Motor neuron (in vitro differentiated cells): Measurements from ENCODE around the gene PTPRJ. TPM values are rescaled to one million over a fixed set of nuclear protein-coding genes. Genes with fewer than 3 reads are reported as not detected.

Source experiments
- ATAC-seq, 8 experiments: fragments of 200-7000 bp; cut with Tn5 transposase; replicated peaks in 6 of 8; 2 replicates each; pipeline ENCODE4 v1.8.0; 2021; ENCODE audit warnings: mild to moderate bottlenecking in 8 of 8, moderate library complexity in 8 of 8
- H3K27ac ChIP-seq, 2 donors: fragments of 250-450 bp; sonication (Bioruptor Pico); 2 replicates each; pipeline ENCODE4 v1.9.0; 2021; ENCODE audit warnings: antibody characterized with exemption in 2 of 2, mild to moderate bottlenecking in 2 of 2, moderate library complexity in 1 of 2
- H3K4me1 ChIP-seq, 2 donors: fragments of 250-450 bp; sonication (Bioruptor Pico); replicated peaks in 1 of 2; 2 replicates each; pipeline ENCODE4 v1.6.1; 2021; ENCODE audit warnings: antibody characterized with exemption in 2 of 2, mild to moderate bottlenecking in 2 of 2, moderate library complexity in 1 of 2
- H3K4me3 ChIP-seq, 5 donors: fragments of 250-450 bp; sonication (Bioruptor Pico); 2 replicates each; pipeline ENCODE4 v1.9.0; 2021; ENCODE audit warnings: antibody characterized with exemption in 5 of 5, mild to moderate bottlenecking in 5 of 5, moderate library complexity in 4 of 5
- WGBS, 10 experiments: fragments of 450-650 bp; shearing (Covaris generic); methylation state at CpG; one replicate each; pipeline ENCODE4 v1.0.0; 2022; 5-methylcytosine and 5-hydroxymethylcytosine counted together
- in situ Hi-C, 9 experiments: fragments of 400-800 bp; cut with MboI; loops; one replicate each; pipeline ENCODE4 v1.15.0; 2021; ENCODE audit warnings: low sequenced_read_pairs in 9 of 9, low pct_unique_long_range_greater_than_20kb in 2 of 9; ENCODE audit not compliant: unreplicated experiment in 9 of 9
- total RNA-seq, 8 experiments: library from RNA; unstranded; fragments of 300-600 nt; gene quantifications; 2 replicates each; pipeline versions ENCODE4 v1.2.3 to v1.2.4, GENCODE V29; 2022

Gene PTPRJ
- total RNA-seq, 8 experiments from 2014 or later: 4.6 to 12.5 (median 7.8) TPM

DNA sequence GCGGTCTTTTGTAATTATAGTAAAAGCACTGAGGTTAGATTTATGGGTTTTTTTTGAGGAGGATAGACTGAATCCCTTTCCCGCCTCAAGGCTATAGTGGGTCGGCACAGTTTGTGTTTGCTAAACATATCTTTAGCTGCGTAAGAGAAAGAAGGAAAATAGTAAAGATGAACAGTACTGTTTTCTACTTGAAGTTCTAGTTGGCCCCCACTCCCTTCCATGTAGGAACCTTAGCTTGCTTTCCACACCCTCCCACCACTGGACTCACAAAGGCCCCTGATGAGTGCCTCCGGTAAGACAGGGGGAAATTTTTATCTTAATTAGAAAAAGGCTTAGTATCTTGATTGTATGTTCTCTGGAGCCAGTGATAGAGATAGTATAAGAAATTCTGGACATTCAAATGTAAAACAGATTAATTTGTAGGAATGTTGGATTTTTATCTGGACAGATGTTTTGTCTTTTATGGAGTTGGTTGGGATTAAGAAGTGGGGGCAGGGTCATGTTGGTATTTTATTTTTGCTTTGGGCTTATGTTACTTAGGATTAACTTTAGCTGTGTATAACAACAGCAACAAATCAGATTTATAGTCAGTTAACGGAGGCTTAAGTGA lies 49.4 kb downstream of the PTPRJ start:
- Histone ChIP-seq H3K27ac (no peak overlapping the region), H3K4me3 (no peak overlapping the region), H3K4me1 (peaks cover 4 to 13% of the 10 kb centered on the region in 2 donors)
- ATAC-seq: peak in 2 of 8 experiments; percentile 15 to 50
- in situ Hi-C loops: loop anchor here in 1 of 9 experiments (25.0 kb wide), 1 partner anchor 92 kb away; no protein-coding TSS in a partner anchor
- 47 to 100% (median 89%) methylated on average over 1 to 6 of the region's 6 CpGs for WGBS, 10 experiments

- in situ Hi-C loops: loop anchor here in 1 of 9 experiments (25.0 kb wide), 1 partner anchor 94 kb away; no protein-coding TSS in a partner anchor
- Histone ChIP-seq H3K27ac (no peak overlapping the region), H3K4me3 (no peak overlapping the region), H3K4me1 (peaks cover 7 to 13% of the 10 kb centered on the region in 2 donors)
- no peak for ATAC-seq
- 49 to 100% (median 94%) methylated on average over 1 to 3 of the region's 6 CpGs; no CpG with 5 or more reads in 4 of the 10 experiments for WGBS, 10 experiments
Observed at GRCh38 chr11:48031602-48032001, 51.2 kb downstream of the PTPRJ start.

DNA sequence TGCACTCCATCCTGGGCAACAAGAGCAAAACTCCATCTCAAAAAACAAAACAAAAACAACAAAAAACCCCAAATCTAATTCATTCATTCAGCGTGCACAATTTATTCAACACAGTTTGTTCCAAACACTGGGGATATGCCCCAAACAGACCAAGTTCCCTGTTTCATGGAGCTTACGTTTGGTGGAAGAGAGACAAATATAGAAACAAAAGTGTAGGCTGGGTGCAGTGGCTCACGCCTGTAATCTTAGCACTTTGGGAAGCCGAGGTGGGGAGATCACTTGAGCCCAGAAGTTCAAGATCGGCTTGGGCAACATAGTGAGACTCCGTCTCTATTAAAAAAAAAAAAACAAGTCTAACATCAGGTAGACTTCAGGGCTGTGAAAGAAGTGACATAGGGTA lies 52.4 kb downstream of the PTPRJ start:
- H3K4me3 ChIP-seq: no peak overlapping the region
- peaks cover 7 to 13% of the 10 kb centered on the region in 2 donors for H3K4me1 ChIP-seq
- H3K27ac ChIP-seq: no peak overlapping the region
- in situ Hi-C loops: loop anchor here in 1 of 9 experiments (25.0 kb wide), 1 partner anchor 95 kb away; no protein-coding TSS in a partner anchor
- no peak for ATAC-seq
- WGBS, 10 experiments: 40 to 100% (median 92%) methylated on average over 1 to 5 of the region's 6 CpGs; no CpG with 5 or more reads in 2 of the 10 experiments

DNA sequence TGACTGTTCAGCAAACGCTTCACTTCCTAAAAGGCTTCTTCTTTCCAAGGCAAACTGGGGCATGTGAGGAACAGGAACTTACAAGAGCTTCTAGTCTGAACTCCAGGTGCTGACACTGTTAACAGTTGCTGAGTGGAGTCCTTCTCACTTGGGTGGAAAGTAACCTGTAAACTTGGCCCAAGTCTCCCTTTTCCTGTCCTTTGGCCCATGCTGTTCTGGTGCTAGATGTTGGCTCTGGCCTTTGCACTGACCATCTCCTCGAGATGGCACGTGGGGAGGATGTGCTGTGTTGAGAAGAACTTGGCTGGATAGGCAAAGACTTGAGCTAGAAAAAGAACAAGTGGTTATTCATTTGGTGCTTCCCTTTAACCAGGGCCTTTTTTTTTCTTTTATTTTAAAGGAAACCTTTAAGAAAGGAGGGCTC lies 53.6 kb downstream of the PTPRJ start:
- no peak overlapping the region for H3K4me3 ChIP-seq
- H3K4me1 ChIP-seq: peaks cover 7 to 11% of the 10 kb centered on the region in 2 donors
- H3K27ac ChIP-seq: no peak overlapping the region
- no peak for ATAC-seq
- WGBS, 10 experiments: 20 to 100% (median 90%) methylated on average over 1 to 3 of the region's 3 CpGs; no CpG with 5 or more reads in 1 of the 10 experiments
- in situ Hi-C loops: loop anchor here in 1 of 9 experiments (25.0 kb wide), 1 partner anchor 97 kb away; no protein-coding TSS in a partner anchor

DNA sequence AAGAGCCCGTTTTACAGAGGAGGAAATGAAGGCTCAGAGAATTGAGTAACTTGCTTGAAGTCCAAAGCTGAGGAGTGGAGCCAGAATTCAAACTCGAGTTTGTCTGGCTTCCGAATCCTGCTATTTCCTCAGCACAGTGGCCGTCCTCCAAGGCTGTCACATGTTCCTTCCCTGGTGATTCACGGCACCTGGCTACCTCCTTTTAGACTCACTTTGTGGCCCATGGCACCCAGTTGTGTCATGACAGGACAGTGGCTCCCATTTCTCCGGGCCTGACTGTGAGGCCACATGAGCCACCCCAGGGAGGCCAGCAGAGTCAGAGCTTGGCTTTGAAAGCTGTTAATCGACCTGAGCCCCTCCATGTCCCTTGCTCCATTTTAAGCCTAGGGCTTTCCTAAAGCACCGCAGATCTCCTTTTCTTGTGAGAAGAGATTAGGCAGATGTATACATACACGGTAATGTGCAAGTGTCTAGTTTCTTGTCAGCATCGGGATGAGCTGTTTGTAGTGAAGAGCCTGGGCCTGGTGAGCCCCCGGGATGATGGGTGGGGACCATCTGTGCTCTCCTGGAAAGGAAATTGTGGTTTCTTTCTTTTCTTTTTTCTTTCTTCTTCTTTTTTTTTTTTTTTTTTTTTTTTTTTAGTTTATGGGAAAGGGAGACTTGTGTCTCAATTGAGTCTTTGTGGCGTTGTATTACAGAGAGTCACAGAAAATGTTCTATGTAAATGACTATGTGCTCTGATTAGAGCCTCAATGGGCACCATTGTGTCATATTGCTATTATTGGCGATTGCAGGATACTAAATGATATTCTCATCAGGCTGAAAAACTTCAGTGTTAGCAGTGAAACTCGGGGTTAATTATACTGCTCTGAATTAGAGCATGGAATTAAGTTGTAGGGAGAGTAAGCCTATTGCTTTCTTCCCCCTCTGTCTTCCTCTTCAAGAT lies 54.8 kb downstream of the PTPRJ start:
- H3K4me1 ChIP-seq: peaks cover 0 to 3% of the 10 kb centered on the region in 2 donors
- in situ Hi-C loops: loop anchor here in 1 of 9 experiments (25.0 kb wide), 1 partner anchor 98 kb away; no protein-coding TSS in a partner anchor
- H3K4me3 ChIP-seq: no peak overlapping the region
- whole genome bisulfite sequencing, 10 experiments: 50 to 94% (median 82%) methylated on average over 3 to 13 of the region's 14 CpGs
- ATAC-seq: peak in 1 of 8 experiments; percentile 71
- H3K27ac ChIP-seq: no peak overlapping the region

GRCh38 chr11:48036011-48036410 lies 55.7 kb downstream of the PTPRJ start:
- peak in 2 of 8 experiments; percentile 49 to 55 for ATAC-seq
- H3K4me3 ChIP-seq: no peak overlapping the region
- no peak overlapping the region for H3K27ac ChIP-seq
- in situ Hi-C loops: loop anchor here in 1 of 9 experiments (25.0 kb wide), 1 partner anchor 99 kb away; no protein-coding TSS in a partner anchor
- WGBS, 10 experiments: 17 to 67% (median 39%) methylated on average over 1 of the region's 1 CpG; no CpG with 5 or more reads in 4 of the 10 experiments
- H3K4me1 ChIP-seq: peaks cover 0 to 3% of the 10 kb centered on the region in 2 donors

DNA sequence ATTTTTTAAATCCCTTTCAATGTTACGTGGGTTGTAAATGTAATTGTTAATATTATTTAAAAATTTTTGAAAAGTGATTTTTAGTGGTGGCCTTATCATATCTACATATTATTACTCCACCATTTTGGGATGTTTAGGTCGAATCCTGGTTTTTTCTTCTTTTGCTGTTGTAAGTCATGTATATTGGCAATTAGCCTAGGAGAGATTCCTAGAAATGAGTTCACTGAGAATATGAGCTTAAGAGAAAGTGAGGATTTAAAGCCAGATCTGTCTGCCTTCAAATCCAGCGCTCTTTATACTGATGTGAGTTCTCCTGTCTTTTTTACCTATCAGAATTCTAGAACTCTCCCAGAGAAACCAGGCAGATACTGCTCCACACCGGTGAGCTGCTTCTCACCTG lies 56.1 kb downstream of the PTPRJ start:
- Histone ChIP-seq H3K4me3 (no peak overlapping the region), H3K27ac (no peak overlapping the region), H3K4me1 (peaks cover 0 to 3% of the 10 kb centered on the region in 2 donors)
- WGBS, 10 experiments: 0 to 97% (median 80%) methylated on average over 1 to 4 of the region's 4 CpGs
- in situ Hi-C loops: loop anchor here in 1 of 9 experiments (25.0 kb wide), 1 partner anchor 99 kb away; no protein-coding TSS in a partner anchor
- no peak for ATAC-seq

GRCh38 chr11:48037709-48038468 lies 57.5 kb downstream of the PTPRJ start:
- no peak overlapping the region for H3K27ac ChIP-seq
- 74 to 100% (median 92%) methylated on average over 1 to 10 of the region's 11 CpGs for WGBS, 10 experiments

DNA sequence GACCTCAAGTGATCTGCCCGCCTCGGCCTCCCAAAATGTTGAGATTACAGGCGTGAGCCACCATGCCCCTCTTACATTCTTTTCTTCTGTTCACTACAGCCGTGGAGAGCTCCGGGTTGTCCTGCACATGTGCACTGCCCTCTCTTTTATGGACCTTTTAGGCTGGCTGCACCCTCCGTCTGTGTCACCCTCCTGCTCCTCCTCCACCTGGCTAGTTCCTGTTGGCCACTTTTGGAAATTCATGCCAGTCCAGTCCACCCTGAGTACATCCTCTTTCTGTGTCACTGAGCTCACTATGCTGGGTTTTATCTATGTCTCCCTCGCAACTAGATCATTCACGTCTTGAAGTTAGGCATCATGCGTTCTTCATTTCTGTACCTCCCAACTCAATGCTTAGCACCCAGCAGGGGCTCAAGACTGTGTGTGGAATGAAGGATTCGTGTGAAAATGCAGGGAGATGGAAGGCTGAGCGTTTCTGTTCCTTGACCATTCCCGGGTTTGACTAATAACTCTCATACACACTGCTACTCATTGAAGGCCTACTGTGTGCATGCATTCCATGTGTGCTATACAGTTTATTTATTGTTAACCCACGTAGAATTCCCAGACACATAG lies 60.6 kb downstream of the PTPRJ start:
- no peak for ATAC-seq
- WGBS, 10 experiments: 49 to 100% (median 91%) methylated on average over 2 to 12 of the region's 13 CpGs; no CpG with 5 or more reads in 1 of the 10 experiments
- in situ Hi-C loops: loop anchor here in 1 of 9 experiments (25.0 kb wide), 1 partner anchor 104 kb away; no protein-coding TSS in a partner anchor
- Histone ChIP-seq H3K4me3 (no peak overlapping the region), H3K27ac (no peak overlapping the region), H3K4me1 (peaks cover 5 to 7% of the 10 kb centered on the region in 2 donors)

More at GRCh38 chr11:48037709-48038468, 57.5 kb downstream of the PTPRJ start:
- H3K4me3 ChIP-seq: no peak overlapping the region
- peaks cover 5 to 8% of the 10 kb centered on the region in 2 donors for H3K4me1 ChIP-seq
- in situ Hi-C loops: loop anchor here in 1 of 9 experiments (25.0 kb wide), 1 partner anchor 101 kb away; no protein-coding TSS in a partner anchor
- peak in 1 of 8 experiments; percentile 46 for ATAC-seq

DNA sequence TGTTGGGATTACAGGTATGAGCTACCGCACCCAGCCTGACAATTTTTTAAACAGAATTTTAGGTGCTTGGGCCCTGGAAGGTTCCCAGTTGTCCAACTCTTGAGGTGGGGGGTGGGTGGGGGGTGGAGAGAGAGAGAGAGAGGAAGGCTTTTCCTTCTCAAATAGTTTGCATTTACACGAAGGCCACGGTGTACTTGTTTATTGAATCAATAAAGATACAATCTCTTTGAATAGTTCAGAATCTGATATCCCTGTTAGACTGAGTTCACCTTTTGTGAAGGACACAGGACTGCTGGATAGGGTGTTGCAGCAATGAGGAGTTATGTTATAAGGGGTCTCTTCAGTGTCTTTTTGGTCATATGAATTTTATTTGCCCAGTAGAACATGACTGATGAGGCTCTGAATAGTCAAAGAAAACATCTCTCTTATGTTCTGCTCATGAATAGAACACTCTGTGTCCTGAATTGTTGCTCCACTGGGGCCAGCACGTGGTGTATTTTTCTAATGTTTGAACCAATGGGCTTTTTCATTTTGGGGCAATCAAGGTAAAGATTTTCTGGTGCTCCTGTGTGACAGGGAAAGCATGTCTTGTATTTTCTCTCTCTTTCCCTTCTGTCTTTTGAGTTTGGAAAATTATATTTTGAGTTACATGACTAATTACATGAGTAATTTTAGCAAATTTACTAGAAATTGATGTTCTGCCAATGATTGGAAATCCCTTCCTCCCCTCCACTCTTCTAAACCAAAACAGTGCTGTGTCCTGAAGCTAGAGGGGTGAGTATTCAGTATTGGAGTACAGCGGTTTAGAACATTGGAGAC lies 61.7 kb downstream of the PTPRJ start:
- no peak for ATAC-seq
- WGBS, 10 experiments: 40 to 86% (median 75%) methylated on average over 2 to 5 of the region's 5 CpGs; no CpG with 5 or more reads in 2 of the 10 experiments
- Histone ChIP-seq H3K4me1 (peaks cover 5% of the 10 kb centered on the region in 2 donors), H3K4me3 (no peak overlapping the region), H3K27ac (no peak overlapping the region)
- in situ Hi-C loops: loop anchor here in 1 of 9 experiments (25.0 kb wide), 1 partner anchor 105 kb away; no protein-coding TSS in a partner anchor
